Stimulated activated CD4-positive, alpha-beta T cell treated with anti-CD3 and anti-CD28 coated beads, Interleukin-4, amount 100 ng/mL, for 48 hours (primary cell): Measurements from ENCODE around the gene TSPAN6.

Experiments
- DNase-seq, 2 donors: peaks; one replicate each; pipeline ENCODE4 v3.0.0-alpha.2; 2020; ENCODE audit warnings: low read depth in 2 of 2

Gene TSPAN6

GRCh38 chrX:100584611-100585010, 52.0 kb downstream of the TSPAN6 start, which contains the start of gene TNMD:
TNMD (plus strand) TSS chrX:100584936; CDS start chrX:100585019, 83 bp downstream.
- DNase-seq: no peak
